Measurements from ENCODE around the gene HCRTR1.
A peak's percentile ranks its signal among the peaks of the same experiment; 100 is the strongest.

Gene HCRTR1

GRCh38 chr1:31626223-31627207 is 9.0 kb downstream of the HCRTR1 start:
- no peak for DNase-seq (ENCODE audit: low read depth)

GRCh38 chr1:31627301-31627929 is 9.9 kb downstream of the HCRTR1 start:
- no peak for DNase-seq (ENCODE audit: low read depth)

- no peak for DNase-seq (ENCODE audit: low read depth)
Observed at GRCh38 chr1:31627930-31628559, 10.6 kb downstream of the HCRTR1 start.

- DNase-seq (ENCODE audit: low read depth) = no peak
Observed at GRCh38 chr1:31628931-31629556, 11.6 kb downstream of the HCRTR1 start.

GRCh38 chr1:31632649-31633048 is 15.2 kb downstream of the HCRTR1 start:
- DNase-seq (ENCODE audit: low read depth) = no peak

- DNase-seq (ENCODE audit: low read depth) = no peak
Observed at GRCh38 chr1:31633117-31633516, 15.6 kb downstream of the HCRTR1 start.

GRCh38 chr1:31637915-31638673 is 20.6 kb downstream of the HCRTR1 start:
- DNase-seq (ENCODE audit: low read depth) = no peak

- DNase-seq (ENCODE audit: low read depth) = peak; percentile 67
Observed at GRCh38 chr1:31639543-31639942, 22.1 kb downstream of the HCRTR1 start.

GRCh38 chr1:31640179-31640578 is 22.7 kb downstream of the HCRTR1 start:
- DNase-seq (ENCODE audit: low read depth) = no peak

- DNase-seq (ENCODE audit: low read depth) = no peak
Observed at GRCh38 chr1:31640964-31641363, 23.5 kb downstream of the HCRTR1 start.

- DNase-seq (ENCODE audit: low read depth) = no peak
Observed at GRCh38 chr1:31642366-31642765, 24.9 kb downstream of the HCRTR1 start.

GRCh38 chr1:31642897-31643296 is 25.4 kb downstream of the HCRTR1 start:
- DNase-seq (ENCODE audit: low read depth) = no peak

GRCh38 chr1:31643976-31644559 is 26.6 kb downstream of the HCRTR1 start:
- no peak for DNase-seq (ENCODE audit: low read depth)

- peak; percentile 84 for DNase-seq (ENCODE audit: low read depth)
Observed at GRCh38 chr1:31644560-31645273, 27.2 kb downstream of the HCRTR1 start, which contains the start of gene PEF1. Gene PEF1, minus strand, starts transcription at chr1:31644876. Its CDS starts 12 bp downstream, at chr1:31644864.

- DNase-seq (ENCODE audit: low read depth) = no peak
Observed at GRCh38 chr1:31645274-31645568, 27.7 kb downstream of the HCRTR1 start.

- DNase-seq (ENCODE audit: low read depth) = no peak
Observed at GRCh38 chr1:31646259-31646960, 28.9 kb downstream of the HCRTR1 start.

- DNase-seq (ENCODE audit: low read depth) = peak; percentile 72
Observed at GRCh38 chr1:31647106-31647505, 29.6 kb downstream of the HCRTR1 start.

GRCh38 chr1:31648190-31648589 is 30.7 kb downstream of the HCRTR1 start:
- no peak for DNase-seq (ENCODE audit: low read depth)

GRCh38 chr1:31648641-31649357 is 31.3 kb downstream of the HCRTR1 start:
- DNase-seq (ENCODE audit: low read depth) = no peak

Data from GM04503 (cell line).